ENCODE data around the gene ATP10B.

- no peak for TF ChIP-seq CTCF (IDR thresholded peaks at IDR 0.05)
- no peak for TF ChIP-seq POLR2A (IDR thresholded peaks at IDR 0.05)
These were observed 27.6 kb downstream of the ATP10B start for GRCh38 chr5:160824301-160825001.
